Psoas muscle (tissue), 7 donors: ENCODE results near the gene CDC42SE2. TPM values are rescaled to one million over a fixed set of nuclear protein-coding genes. Genes with fewer than 3 reads are reported as not detected.

ENCODE experiments used
- polyA plus RNA-seq, 3 donors: library from polyadenylated mRNA; stranded (reverse); fragments of 200-250 nt; gene quantifications; one replicate each; pipeline ENCODE4 v1.2.3, GENCODE V29; 2013
- total RNA-seq, 4 donors: library from RNA; stranded (reverse); fragmentation: NEBNext Ultra II Directional in 2 of 4; extraction: Animal tissue kit (Norgen Biotek cat#: 25700) in 2 of 4; gene quantifications; one replicate each; pipeline versions ENCODE4 v1.2.1 to v1.2.4, GENCODE V29; 2021 to 2023
- donor health status: healthy with polysubstance abuse.
- donor health status: DM: no; HTN: no; CAD: no; lungs with moderate emphysema.
- donor health status: Bipolar disorder and iron deficiency.
- donor health status: healthy.
- donor health status: DM: no; HTN: no; CAD: no.
- donor health status: DM: no; HTN: no; CAD: no.
- donor health status: DM: yes; HTN: yes; CAD: no.

The CDC42SE2 gene
- total and polyA plus RNA-seq, 7 donors = 8.5 to 39.2 (median 10.5) TPM

Other genes with a start within 250 kb of the CDC42SE2 start
- gene HINT1, start 98.8 kb upstream of the CDC42SE2 start, total RNA-seq = 100 to 1,000 TPM; 205 to 331 (median 236) TPM
- 100 to 1,000 TPM; 280 to 441 (median 388) TPM for gene HINT1, start 98.8 kb upstream of the CDC42SE2 start, polyA plus RNA-seq
- gene LYRM7, start 93.1 kb upstream of the CDC42SE2 start, total RNA-seq = 10 to 100 TPM; 21.4 to 31.0 (median 26.1) TPM
- 10 to 100 TPM; 11.3 to 28.5 (median 12.5) TPM for gene LYRM7, start 93.1 kb upstream of the CDC42SE2 start, polyA plus RNA-seq